Measurements from ENCODE around the gene CUL7. TPM values are rescaled to one million over a fixed set of nuclear protein-coding genes. Genes with fewer than 3 reads are reported as not detected.

CUL7 gene
- total RNA-seq, 1 experiment from 2014 or later = 34.1 TPM

- H4K20me1 ChIP-seq (ENCODE audit: insufficient read depth) = no peaks in the 10 kb centered on the region
- ATAC-seq (no peak), DNase-seq (ENCODE audit: low read depth, low spot score) (no peak)
- H3K27me3 ChIP-seq (ENCODE audit: insufficient read depth, low read length) = no peaks in the 10 kb centered on the region
- H3K4me2 ChIP-seq (ENCODE audit: low read length) = no peak overlapping the region
- H3K4me1 ChIP-seq (ENCODE audit: control insufficient read depth in 1 of 2, insufficient read depth in 2 of 2, low read length in 2 of 2) = no peaks in the 10 kb centered on the region
- CTCF ChIA-PET = no interaction called here
- POLR2A ChIA-PET = interaction anchor here (1.6 kb wide), 1 partner anchor 8 kb away, joined by 5 read pairs; no protein-coding TSS in a partner anchor
- intact Hi-C loops (cut with micrococcal nuclease) = no loop called here
- H2AFZ ChIP-seq (ENCODE audit: low read depth, low read length, poor library complexity, severe bottlenecking) = no peak overlapping the region
- no peaks in the 10 kb centered on the region for H3K9me3 ChIP-seq (ENCODE audit: control insufficient read depth in 1 of 2, insufficient read depth in 1 of 2, low read depth in 1 of 2, low read length in 2 of 2)
- RAD21 ChIA-PET (ENCODE audit: low non-redundant PET in 1 of 2, low total read pairs in 2 of 2, uncharacterized antibody in 2 of 2, unreplicated experiment in 2 of 2) = interaction anchor here in 1 of 2 experiments (0.7 kb wide), 1 partner anchor 38 kb away, joined by 3 read pairs; no protein-coding TSS in a partner anchor
- BruUV-seq (replicated peaks) = no TSS peak
- H3K9me2 ChIP-seq (ENCODE audit: insufficient read depth) = no peaks in the 10 kb centered on the region
- TF ChIP-seq SP1 (IDR thresholded peaks at IDR 0.05; ENCODE audit: low read depth) = no peak
- TF ChIP-seq CBX3 (IDR thresholded peaks at IDR 0.05; ENCODE audit: low read depth) = no peak
- TF ChIP-seq CTCF (IDR thresholded peaks at IDR 0.05 in 2 of 3, conservative IDR thresholded peaks at IDR 0.05 in 1 of 3; ENCODE audit: borderline replicate concordance in 1 of 3, insufficient read depth in 1 of 3, low read depth in 2 of 3, low read length in 2 of 3) = no peak
- TF ChIP-seq REST (IDR thresholded peaks at IDR 0.05; ENCODE audit: low read depth) = no peak
- no peak for TF ChIP-seq EZH2 (IDR thresholded peaks at IDR 0.05)
- TF ChIP-seq TCF7L2 (IDR thresholded peaks at IDR 0.05; ENCODE audit: borderline replicate concordance, extremely low read depth, insufficient read depth, insufficient read length) = no peak
- no peak for TF ChIP-seq CEBPB (IDR thresholded peaks at IDR 0.05; ENCODE audit: low read depth)
- no peak for TF ChIP-seq EZH2phosphoT487 (IDR thresholded peaks at IDR 0.05; ENCODE audit: borderline replicate concordance)
- no peak for TF ChIP-seq ELF1 (IDR thresholded peaks at IDR 0.05; ENCODE audit: borderline replicate concordance, low read depth)
- TF ChIP-seq ATF3 (IDR thresholded peaks at IDR 0.05) = no peak
- no peak for TF ChIP-seq POLR2A (IDR thresholded peaks at IDR 0.05; ENCODE audit: borderline replicate concordance, extremely low read depth, insufficient read depth, insufficient read length)
- TF ChIP-seq ZNF274 (IDR thresholded peaks at IDR 0.05; ENCODE audit: low read depth, low read length) = no peak
- no peak overlapping the region for H3K4me3 ChIP-seq (replicated peaks in 1 of 2; ENCODE audit: low read depth in 1 of 2, low read length in 2 of 2)
- H3K36me3 ChIP-seq (ENCODE audit: control insufficient read depth in 1 of 2, insufficient read depth in 2 of 2, low read length in 2 of 2) = peaks cover 25 to 37% of the 10 kb centered on the region in 2 experiments
- no peak overlapping the region for H3K9ac ChIP-seq (ENCODE audit: low read length)
- H3K79me2 ChIP-seq (ENCODE audit: insufficient read depth, low read length) = no peaks in the 10 kb centered on the region
- no peak overlapping the region for H3K27ac ChIP-seq (ENCODE audit: low read depth, low read length)
These were observed 21.3 kb downstream of the CUL7 start for GRCh38 chr6:43032326-43032725.

Data from HCT116 (cell line).